Measurements from ENCODE around the gene CNTN4.
A peak's percentile ranks its signal among the peaks of the same experiment; 100 is the strongest.

Gene CNTN4

DNA sequence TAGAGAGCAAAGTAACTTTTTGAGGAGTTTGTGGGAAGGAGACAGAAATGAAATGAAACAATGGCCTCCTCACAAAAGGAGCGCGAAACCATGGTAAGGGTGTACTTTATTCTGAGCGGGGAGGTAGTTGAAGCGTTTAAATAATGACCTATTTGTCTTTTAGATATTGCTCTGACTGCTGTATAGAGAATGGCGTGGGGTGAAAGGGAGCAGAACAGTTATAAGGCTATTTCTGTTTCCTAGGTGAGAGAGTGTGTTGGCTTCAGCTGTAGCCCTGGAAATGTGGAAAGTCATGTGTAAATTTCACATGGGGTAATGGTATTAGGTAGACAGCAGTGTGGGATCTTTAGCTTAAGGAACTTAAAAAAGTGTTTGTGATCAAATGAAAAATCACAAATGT is 54.9 kb downstream of the CNTN4 start:
- DNase-seq: no peak

DNA sequence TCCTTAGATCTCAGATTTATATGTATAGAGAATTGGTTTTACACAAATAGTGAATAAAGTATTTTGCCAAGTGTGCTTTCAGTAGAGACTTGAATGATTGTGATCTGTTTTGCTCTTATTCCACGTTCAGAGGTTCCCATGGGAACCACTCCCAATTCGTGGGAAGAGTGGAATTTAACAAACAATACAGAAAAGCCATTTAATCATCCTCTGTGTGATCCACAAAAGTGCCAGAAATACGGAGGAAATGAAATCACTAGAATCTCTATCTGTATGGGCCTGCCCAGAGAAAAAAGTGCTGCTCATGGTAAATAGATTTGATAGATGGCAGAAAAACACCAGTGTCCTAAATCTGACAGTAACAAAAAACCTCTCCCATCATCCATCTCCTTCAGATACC is 56.0 kb downstream of the CNTN4 start:
- DNase-seq: no peak

DNA sequence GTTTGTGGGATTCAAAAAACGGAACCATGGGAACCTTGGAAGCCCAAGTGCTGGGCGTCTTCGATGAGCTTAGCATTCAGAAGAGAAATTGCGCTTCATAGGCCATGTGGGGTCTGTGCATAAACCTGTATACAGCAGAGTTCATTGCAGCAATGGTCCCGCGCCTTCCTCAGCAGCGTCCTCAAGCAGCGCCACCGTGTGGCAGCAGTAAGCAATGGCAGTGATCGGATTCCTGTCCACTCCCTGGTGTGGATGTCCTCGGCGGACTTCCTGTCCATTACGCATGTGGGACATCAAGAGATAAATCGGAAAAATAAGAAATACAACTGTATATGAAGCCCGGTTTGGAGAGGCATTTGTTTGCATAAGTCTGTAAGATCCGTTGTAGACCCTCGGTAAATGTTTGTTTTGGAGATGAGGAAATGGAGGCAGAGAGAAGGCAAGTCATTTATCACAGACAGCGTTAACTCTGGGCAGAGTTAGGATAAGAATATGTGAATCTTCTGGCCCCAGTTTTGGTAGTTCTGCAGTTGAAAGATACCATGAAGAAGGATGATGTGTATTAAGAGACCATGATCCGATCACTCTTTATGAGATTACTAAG is 57.7 kb downstream of the CNTN4 start:
- no peak for DNase-seq

DNA sequence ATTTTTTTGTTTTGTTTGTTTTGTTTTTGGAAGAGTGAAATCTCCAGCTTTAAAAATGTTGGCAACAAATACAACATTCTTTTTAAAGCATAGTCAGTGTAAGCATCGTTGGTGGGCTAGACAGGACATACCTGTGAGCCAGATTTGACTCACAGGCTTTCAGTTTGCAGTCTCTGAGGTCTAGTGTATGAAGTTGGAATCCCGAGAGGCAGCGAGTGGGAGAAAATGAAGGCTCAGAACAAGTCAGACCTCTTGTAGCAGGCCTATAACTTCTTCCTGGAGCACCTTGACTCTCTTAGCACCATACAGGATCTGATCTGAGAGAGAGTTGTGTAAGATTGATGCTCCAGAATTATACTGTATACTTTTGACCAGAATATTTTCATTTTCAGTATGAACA is 60.2 kb downstream of the CNTN4 start:
- DNase-seq: no peak

DNA sequence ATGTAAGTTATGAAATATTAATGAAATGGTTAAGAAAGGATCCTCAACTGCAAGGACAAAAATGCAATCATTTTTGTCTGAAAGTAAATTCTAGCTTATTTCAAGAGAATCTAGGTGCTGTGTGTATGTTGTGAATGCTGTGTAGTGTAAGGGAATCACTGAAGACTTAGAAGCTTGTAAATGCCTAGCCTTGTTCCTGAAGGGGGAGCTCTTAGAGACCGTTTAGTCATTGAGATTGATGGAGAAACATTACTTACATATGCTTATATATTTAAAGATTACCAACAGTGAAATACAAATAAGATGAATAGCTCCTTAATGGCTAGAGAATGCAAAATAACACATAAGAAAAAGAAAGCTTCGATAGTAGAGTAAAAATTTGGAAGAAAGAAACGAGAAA is 67.9 kb downstream of the CNTN4 start:
- DNase-seq: peak; percentile 20

DNA sequence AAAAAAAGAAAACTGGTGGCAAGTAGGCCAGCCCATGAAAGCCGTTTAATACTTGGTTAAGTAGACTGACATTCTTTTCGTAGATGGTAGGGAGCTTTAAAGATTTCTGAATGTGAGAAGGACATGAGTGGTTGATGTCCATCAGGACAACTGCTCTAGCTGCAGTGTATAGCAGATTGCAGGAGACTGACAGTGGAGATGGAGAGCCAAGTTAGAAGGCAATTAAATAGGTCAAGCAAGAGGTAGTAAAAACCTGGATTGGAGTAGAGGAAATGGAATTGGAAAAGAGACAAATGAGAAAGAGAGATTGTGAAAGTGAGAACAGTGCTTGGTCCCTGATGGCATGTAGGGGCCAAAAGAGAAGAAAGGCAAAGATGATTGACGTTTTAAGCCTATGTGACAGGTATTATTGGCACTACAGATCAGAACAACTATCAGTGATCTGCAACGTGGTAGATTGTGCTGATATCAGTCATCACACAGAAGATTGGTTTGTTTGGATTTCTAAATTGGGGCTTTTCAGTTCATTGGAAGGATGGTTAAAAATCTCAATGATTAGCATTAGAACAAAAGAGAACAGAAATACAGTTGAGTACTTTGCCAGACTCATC is 74.0 kb downstream of the CNTN4 start:
- DNase-seq: peak; percentile 54

DNA sequence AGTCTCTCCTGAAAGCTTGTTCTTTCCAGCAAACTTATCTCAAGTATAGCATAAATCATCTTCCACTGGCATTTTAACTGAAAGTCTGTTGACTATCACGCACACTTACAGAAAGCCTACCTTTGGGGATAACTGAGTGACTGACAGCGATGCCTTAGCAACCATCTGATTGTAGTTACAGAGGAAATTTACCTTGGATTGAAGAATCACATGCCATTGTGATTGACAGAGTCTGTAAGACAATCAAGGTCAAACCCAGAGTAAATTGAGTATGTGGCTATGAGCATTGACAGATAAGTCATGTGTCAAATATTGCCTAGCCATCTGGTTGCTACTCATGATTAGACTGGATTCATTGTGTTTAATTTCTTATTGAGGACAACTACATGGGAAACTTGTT is 82.0 kb downstream of the CNTN4 start:
- DNase-seq: no peak

DNA sequence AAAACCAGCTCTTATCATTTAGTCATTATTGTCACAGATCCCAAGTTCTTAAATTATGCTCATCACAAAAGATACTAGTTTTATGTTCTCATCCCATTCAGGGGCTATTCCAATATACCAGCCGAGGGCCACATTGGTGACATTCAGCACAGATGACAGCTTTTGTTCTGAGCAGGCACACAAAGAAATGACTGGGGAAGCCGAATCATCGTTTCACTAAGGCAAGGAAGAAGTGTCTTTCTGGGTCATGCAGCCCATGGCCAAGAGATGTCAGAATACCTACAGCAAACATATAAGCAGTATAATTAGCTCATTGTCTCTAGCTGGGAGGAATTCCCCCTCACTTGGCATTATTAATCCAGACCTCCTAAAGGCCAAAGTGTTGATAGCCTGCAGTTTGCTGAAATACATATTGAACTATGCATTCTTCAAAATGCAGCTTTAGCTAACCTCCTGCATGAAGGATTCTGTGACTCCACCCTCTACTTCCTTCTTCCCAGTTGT is 100.2 kb downstream of the CNTN4 start:
- no peak for DNase-seq

DNA sequence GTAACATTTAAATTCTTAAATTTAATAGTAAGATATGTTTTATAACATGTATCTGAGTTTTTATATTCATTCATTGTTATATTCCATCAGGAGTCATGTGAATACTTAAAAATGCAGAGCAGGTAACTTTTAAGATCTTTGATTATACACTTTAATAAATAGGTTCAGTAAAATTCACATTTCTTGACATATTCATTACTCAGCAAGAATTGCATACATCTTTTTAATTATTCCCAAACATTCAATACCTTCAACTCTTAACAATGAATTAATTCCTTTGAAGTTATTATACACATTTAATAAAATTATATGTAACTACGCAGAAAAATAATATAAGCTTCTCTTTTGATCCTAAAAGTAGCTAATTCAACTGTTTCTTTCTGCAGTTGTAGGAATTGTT is 105.4 kb downstream of the CNTN4 start:
- DNase-seq: no peak

DNA sequence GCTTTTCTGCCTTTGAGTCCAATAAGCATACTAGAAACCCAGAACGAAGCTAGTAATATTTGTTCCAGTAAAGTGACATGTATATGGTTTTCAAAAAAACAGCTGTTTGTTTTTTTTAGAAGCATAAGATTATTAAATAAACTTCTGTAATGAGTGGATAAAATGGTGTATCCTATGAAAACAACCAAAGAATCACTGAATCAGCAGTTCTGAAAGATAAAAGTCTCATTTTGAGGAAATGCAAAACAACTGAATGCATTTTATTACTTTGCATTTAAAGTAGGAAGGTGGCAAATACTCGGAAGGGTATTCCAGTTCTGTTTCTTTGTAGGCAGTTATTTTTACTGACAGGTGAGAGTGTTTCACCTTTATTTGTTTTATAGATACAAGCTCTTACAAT is 107.0 kb downstream of the CNTN4 start:
- DNase-seq: no peak

DNA sequence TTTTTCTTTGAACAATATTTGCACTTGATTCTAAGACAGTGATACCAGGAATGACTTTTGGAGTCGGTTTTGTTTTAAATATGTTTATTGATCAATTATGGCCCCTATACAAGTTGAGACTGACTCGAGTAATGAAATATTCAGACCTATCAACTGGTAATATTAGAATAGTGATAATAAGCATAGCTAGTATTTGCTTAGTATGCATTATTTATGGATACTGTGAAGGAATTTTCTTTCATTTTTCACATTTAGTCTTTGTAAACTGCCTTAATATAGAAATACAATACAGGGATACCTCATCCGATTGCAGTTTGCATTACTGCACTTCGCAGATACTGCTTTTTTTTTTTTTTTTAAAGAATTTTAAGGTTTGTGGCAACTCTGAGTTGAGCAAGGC is 107.9 kb downstream of the CNTN4 start:
- DNase-seq: no peak

DNA sequence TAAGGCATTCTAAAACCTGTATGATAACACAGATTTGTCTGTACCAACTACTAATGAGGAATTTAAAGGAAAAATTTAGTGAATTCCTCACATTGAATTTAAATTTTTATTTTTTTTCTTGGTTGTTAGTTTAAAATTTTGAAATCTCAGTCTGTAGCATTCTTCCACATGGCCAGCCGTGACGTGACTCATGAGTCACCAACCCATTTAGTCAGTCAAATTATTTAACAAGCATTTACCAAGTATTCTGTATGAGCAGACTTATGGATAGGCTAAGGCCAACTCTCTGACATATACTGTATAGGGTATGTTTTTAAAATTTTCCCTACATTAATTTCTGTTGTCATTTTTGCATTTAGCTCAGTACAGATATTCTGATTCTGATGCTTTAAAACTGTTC is 112.9 kb downstream of the CNTN4 start:
- DNase-seq: no peak

DNA sequence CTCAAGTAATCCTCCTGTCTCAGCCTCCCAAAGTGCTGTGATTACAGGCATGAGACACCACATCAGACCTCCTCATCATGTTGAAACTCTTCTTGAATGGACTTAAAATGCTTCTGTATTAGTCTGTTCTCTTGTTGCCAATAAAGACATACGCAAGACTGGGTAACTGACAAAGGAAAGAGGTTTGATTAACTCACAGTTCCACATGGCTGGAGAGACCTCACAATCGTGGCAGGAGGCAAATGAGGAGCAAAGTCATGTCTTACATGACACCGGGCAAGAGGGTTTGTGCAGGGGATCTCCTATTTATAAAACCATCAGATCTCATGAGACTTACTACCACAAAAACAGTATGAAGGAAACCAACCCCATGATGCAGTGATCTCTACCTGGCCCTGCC is 113.5 kb downstream of the CNTN4 start:
- DNase-seq: no peak

DNA sequence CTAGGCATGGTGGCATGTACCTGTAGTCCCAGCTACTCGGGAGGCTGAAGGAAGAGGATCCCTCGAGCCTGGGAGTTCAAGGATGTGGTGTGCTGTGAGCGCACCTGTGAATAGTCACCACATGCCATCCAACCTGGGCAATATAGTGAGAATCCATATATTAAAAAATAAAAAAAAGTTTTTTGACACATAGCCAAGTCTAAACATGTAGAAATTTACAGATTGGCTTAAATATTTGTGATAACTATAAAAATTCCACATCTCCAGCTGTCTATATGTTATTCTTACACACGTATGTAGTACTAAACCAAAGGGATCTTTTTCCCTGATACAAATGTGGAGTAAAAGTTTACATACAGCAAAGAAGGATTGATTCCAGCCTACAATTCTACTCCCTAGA is 119.7 kb downstream of the CNTN4 start:
- no peak for DNase-seq

DNA sequence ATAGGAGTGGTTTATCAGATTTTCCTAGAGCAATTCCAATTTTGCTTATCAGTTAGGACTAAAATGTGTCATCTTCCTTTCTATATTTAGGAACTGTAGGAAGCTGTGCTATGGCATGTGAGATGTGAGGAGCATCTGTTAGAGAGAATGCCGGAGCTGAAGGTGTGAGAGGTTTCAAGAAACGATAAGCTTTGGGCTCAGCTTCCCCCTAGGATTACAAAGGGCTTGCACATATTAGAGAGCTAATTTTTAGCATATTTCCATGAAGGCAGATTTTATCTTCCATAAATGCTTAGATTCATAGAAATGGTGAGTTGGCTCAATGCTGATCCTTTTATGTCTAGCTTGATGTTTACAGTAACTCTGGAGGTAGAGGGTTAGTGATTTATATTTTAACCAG is 120.2 kb downstream of the CNTN4 start:
- DNase-seq: no peak

DNA sequence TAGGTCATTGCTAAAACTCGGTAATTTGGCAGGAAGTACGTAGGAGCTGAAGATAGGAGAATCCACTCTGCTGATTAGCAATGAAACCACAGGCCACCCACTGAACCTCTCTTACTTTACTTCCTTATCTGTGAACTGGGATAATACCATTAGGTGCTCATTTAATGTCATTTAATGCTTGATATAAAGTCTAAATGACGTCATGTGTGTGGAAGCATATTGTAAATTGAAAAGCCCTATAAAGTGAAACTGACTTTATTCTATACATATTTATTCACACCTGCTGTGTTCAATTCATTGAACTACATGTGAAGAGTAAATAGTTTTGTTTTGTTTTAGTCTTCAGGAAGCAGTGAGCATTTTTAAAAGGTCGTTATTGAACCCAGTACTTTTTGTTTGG is 137.5 kb downstream of the CNTN4 start:
- DNase-seq: no peak

DNA sequence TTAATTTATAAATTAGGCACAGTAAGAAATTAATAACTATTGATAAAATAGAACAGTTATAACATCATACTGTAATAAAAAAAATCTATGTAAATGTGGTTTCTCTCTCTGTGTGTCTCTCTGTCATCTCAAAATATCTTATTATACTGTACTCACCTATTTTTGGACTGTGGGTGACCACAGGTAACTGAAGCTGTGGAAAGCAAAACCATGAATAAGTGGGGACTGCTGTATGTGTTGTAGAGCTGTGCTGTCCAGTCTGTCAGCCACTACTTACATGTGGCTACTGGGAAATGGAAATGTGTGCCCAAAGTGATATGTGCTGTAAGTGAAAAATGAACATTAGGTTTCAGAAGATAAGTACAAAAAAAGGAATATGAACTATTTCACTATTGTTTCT is 145.5 kb downstream of the CNTN4 start:
- no peak for DNase-seq

DNA sequence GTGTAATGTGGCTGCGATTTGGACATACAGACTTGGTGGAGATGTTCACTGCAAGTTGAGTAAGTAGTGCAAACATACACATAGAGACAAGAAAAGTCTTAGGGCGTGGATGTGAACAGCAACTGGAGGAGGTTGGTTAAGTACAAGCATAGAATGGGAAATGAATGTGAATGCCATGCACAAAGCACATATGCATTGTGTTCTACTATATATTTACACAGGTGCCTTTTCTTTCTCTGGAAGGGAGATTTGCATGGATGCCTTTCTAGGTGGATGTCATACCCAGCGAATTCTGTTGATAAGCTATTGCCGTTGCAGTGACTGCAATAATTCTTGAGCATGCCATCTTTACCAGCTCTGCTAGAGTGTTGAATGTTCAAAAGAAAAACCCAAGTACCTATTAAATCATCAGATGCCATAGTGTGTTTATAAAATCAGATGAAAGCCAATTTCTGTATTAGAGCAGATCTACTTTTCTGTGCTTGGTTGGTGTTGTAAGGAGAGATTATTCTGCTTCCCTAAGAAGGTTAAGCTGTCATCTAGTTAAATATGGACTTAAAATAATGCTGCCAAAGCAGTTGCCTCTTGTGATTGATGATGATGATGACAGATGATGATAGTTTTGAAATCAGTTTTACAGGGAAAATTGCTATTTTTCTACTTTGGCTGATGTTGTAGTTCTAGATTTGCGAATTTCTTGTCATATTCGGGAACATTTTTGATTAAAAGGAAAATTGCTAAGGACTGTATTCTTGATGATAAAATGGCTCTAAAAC is 148.4 kb downstream of the CNTN4 start:
- no peak for DNase-seq

DNA sequence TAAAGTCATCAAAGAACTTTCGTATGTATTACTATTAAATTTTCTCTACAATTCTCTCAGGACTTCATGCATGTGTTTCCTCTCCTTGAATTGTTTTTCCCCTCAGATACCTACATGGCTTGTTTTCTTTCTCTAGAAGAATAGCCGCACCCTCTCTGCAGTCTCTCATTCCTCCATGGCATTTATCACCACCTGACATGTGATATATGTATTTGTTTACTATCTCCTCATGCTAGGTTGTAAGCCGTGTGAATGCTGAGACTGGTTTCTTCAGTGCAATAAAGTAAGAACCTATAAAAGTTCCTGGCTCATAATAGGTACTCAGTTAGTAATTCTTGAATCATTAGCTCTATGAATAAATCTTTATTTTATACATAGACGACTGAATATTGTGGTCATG is 149.2 kb downstream of the CNTN4 start:
- DNase-seq: no peak

DNA sequence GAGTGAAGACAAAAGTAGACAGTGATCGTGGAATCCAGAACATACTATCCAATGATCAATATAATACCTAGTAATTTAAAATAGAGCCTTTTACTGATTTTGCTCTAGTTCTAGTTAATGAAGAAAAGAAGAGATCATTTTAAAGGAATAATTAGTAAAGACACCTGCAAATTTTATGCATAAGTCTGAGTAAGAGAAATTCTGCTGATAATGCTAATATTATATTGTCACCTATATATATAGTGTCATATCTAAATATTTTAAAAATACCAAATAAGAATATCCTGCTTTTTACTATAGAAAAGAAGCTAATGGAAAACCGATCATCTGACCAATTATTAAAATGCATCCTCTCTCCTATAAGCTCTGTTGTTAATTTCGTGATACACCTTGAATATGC is 152.1 kb downstream of the CNTN4 start:
- no peak for DNase-seq

DNA sequence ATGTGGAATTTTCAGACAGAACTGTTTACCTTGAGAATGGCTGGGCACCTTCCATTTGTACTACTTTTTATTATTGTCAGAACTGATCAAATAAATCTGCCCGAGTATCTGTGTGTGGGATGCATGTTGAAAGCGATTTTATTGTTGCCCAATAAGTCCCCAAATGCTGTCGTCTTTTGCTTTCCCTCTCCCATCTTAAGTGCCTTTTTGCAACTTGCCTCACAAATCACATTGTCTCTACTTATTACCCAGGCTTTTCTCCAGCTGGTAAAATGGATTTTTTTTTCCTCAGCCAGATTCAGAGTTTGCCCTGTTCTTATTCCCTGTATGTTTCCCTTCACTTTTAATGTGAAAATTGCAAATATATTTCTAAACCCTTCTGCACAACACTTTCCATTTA is 163.1 kb downstream of the CNTN4 start:
- DNase-seq: no peak

DNA sequence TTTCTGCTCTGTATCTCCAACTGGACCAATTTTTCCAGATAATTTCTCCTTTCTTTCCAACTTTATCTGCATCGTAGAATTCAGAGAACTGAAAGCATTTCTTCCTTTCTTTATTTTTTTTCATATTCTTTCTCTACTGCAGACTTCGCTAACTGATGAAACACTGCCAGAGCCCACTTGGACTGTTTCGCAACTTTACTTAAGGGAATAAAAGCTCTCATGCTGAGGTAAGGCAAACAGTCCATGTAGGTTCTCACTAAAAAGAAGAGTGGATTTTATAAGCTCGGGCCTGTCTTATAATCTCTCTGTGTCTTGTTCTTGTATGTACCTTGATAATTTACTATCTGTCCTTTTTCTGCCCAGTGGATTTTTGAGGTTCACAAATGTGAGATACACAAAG is 163.5 kb downstream of the CNTN4 start:
- DNase-seq: no peak

DNA sequence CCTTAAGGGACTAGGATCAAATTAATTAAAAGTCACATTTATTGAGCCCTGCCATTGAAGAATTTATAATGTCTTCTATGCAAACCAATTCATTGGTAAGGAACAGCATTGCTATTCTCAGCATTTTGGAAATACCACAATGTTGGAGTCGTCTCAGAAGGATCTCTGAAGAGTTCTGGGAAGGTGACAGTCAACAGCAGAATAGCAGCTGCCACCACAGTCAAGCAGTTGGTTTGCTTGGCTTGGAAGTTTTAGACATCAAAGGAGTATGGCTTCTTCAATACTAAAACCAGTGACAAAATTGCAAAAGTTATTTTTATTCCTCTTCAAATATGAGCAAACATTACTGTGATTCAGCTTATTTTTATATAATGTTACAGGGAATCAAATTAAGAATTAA is 167.9 kb downstream of the CNTN4 start:
- DNase-seq: no peak

DNA sequence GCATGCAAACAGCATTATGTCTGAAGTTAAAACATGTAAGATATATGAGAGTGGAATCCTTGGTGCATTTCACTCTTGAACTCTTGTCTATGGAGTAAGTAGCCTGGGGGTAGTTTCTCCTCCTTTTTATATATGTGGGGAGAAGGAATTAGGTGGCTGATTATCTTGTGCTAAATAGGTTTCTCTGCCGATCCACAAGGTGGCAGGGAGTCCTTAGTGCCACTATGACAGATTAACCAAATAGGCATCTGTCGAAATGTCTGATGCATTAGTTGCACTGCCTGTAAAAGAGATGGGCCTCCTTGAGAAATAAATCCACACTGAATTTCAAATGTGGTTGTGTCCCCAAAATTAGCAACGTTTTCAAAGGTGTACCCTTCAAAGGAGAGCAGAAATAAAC is 170.1 kb downstream of the CNTN4 start:
- DNase-seq: no peak

DNA sequence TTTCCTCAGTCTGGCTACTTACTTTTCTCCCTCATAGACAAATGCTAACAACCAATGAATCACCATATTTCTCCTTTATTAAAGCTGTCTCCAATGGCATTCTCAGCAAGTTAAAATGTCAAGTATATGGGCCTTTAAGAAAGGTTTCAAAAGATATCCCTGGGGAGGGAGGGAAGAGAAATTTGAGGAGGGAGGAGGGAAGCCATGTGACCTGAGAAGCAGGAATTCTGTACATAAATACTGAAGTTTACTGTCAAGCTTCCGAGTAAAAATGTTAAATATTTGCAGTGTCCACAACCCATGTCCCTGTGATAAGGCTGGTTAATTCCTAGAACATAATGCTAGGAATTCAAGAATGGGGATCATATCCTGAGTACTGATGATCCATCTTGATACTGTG is 175.9 kb downstream of the CNTN4 start:
- no peak for DNase-seq

All from COR-L47 (cell line).